Urothelium cell line (cell line): ENCODE data around the gene CLEC9A.

ENCODE experiments used
- DNase-seq: peaks from one replicate; pipeline ENCODE4 v3.0.0; 2011; ENCODE audit warnings: low spot score, mixed read lengths
- FAIRE-seq: peaks from 2 replicates; lab custom pipeline; 2011; peaks lifted over from hg19 to GRCh38; lab: Jason Lieb, UNC

The CLEC9A gene

DNA sequence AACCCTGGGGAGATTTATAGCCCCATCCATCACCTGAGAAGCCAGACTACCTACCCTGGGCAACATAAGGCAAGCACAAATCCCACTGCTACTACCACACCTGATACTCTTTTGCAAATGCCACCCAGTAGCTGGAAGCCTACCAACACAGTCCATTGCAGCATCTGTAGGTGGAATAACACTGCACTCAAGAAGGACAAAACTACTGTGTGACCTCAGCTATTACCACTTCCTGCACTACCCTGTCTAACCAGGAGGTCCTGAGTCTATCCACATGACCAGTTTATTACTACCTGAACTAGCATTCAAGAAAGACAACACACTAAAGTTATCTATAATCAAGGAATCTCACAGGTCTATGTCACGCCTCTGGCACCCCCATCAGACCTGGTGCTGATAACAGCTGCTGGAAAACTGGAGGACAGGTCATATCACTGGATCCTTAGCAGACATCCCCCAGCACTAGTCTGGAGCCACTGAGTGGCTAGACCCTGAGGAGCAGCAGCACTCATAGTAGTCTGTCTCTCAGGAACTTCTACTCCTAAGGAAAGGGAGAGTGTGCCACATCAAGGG, 71.3 kb downstream of the CLEC9A start:
- FAIRE-seq, result peak; percentile 9
- DNase-seq, result no peak

DNA sequence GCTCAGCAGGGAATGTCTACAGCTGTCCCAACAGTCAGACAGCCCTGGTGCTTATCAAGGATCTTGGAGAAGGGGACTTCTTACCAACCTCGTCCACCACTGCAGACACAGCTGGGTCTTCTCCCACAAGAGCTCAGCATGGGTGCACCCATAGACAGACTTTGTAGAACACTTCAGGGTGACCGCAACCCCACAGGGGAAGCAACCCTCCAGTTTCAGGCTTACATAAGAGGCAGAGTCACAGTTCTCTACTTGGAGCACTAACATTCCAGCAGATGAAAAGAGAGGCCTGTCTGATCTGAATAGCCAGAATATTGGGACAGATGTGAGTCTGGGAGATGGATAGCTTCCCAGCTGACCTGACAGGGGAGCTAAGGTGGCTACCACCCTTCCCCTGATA, 71.8 kb downstream of the CLEC9A start:
- DNase-seq (no peak), FAIRE-seq (no peak)

DNA sequence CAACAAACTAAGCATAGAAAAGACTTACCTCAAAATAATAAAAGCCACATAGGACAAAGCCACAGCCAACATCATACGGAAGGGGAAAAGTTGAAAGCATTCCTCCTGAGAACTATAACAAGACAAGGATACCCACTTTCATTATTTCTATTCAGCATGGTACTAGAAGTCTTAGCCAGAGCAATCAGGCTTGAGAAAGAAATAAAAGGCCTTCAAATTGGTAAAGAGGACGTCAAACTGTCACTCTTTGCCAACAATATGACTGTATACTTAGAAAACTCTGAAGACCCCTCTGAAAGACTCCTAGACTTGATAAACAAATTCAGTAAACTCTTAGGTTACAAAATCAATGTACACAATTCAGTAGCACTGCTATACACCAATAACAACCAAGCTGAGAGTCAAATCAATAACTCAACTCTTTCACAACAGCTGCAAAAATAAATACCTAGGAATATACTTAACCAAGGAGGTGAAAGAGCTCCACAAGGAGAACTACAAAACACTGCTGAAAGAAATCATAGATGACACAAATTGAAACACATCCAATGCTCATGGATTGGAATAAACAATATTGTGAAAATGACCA, 79.9 kb downstream of the CLEC9A start:
- DNase-seq (no peak), FAIRE-seq (no peak)

DNA sequence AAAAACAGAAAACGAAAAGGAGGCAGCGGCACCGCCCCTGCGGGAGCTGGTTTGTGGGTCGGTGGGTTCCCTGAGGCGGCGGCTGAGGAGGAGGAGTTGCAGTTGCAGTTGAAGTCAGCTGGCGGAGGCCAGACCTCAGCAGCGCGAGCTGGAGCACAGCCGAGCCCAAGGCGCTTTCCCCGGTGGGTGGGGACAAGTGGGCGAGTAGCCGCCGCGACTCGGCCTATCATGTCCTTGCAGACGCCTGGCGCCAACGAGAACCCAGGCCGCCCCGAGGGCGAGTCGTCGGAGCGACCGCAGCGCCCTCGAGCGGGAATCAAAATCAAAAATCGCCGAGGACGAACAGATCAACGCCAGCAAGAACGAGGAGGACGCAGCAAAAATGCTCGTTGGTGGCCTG, 81.0 kb downstream of the CLEC9A start:
- FAIRE-seq, result no peak
- no peak for DNase-seq

DNA sequence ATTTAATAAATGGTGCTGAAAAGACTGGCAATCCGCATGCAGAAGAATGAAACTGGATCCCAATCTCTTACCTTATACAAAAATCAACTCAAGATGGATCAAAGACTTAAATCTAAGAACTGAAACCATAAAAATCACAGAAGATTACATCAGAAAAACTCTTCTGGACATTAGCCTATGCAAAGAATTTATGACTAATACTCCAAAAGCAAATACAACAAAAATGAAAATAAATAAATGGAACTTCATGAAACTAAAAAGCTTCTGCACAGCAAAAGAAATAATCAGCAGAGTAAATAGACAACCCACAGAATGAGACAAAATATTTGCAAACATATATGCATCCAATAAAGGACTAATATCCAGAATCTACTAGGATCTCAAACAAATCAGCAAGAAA, 82.6 kb downstream of the CLEC9A start:
- DNase-seq (no peak), FAIRE-seq (no peak)

DNA sequence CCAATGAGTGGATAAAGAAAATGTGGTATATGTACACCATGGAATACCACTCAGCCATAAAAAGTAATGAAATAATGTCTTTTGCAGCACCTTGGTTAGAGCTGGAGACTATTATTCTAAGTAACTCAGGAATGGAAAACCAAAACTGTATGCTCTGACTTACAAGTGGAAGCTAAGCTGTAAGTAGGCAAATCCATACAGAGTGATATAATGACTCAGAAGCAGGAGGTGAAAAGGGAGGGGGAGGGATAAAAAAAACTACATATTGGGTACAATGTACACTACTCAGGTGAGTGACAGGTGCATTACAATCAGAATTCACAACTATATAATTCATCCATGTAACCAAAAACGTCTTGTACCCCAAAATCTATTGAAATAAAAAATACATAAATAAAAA, 83.4 kb downstream of the CLEC9A start:
- FAIRE-seq (no peak), DNase-seq (no peak)

DNA sequence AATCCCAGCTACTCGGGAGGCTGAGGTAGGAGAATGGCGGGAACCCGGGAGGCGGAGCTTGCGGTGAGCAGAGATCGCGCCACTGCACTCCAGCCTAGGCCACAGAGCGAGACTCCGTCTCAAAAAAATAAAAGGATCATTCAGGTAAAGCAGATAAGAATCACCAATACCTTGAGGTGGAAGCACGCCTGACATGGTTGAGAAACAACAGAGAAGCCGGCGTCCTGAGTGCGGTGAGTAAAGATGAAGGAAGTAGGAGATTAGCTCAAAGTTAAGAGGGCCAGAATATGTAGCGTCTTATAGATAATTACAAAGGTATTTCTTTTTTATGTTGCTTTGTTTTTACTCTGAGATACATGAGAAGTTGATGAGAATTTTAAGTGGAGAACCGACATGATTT, 84.8 kb downstream of the CLEC9A start:
- DNase-seq (no peak), FAIRE-seq (no peak)
